Esophagus muscularis mucosa (tissue), 4 donors: ENCODE measurements around the gene ZNF592.

ENCODE experiments used
- EP300 ChIP-seq: sonication (generic); formaldehyde crosslinking; IDR thresholded peaks from one replicate; pipeline ENCODE4 v1.6.1; 2017; ENCODE audit warnings: antibody characterized with exemption
- POLR2A ChIP-seq: fragments of 450-650 bp; IDR thresholded peaks from one replicate; pipeline ENCODE4 v1.6.1; 2017; ENCODE audit warnings: antibody characterized with exemption, moderate library complexity, mild to moderate bottlenecking, low read depth
- POLR2AphosphoS5 ChIP-seq, 2 donors: sonication (generic); formaldehyde crosslinking; IDR thresholded peaks; one replicate each; pipeline ENCODE4 v1.6.1; 2017; ENCODE audit warnings: antibody characterized with exemption in 2 of 2
- TF ChIP-seq, protein P1 (sequence below), 3 experiments: fragments of 200-600 bp in 2 of 3; fragments of 450-650 bp in 1 of 3; sonication (generic) in 2 of 3; IDR thresholded peaks; one replicate each; pipeline ENCODE4 v1.5.1; 2017 to 2019; ENCODE audit warnings: antibody characterized with exemption in 3 of 3, mild to moderate bottlenecking in 2 of 3, moderate library complexity in 1 of 3

- TF ChIP-seq POLR2A: no peak
- TF ChIP-seq, protein P1, sequence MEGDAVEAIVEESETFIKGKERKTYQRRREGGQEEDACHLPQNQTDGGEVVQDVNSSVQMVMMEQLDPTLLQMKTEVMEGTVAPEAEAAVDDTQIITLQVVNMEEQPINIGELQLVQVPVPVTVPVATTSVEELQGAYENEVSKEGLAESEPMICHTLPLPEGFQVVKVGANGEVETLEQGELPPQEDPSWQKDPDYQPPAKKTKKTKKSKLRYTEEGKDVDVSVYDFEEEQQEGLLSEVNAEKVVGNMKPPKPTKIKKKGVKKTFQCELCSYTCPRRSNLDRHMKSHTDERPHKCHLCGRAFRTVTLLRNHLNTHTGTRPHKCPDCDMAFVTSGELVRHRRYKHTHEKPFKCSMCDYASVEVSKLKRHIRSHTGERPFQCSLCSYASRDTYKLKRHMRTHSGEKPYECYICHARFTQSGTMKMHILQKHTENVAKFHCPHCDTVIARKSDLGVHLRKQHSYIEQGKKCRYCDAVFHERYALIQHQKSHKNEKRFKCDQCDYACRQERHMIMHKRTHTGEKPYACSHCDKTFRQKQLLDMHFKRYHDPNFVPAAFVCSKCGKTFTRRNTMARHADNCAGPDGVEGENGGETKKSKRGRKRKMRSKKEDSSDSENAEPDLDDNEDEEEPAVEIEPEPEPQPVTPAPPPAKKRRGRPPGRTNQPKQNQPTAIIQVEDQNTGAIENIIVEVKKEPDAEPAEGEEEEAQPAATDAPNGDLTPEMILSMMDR (IDR thresholded peaks at IDR 0.05): no peak
- TF ChIP-seq POLR2AphosphoS5 (IDR thresholded peaks at IDR 0.05): no peak
- TF ChIP-seq EP300: no peak
Observed at GRCh38 chr15:84788500-84788899, 40.1 kb downstream of the ZNF592 start.
